NCI-H1092 treated with DMSO at 0.1 percent for 48 hours (cell line): Measurements from ENCODE around the gene RFX1.
A peak's percentile ranks its signal among the peaks of the same experiment; 100 is the strongest.
"Not testable (repeated sequence)": the region's sequence is repeated elsewhere in the genome, so short reads cannot be mapped to it uniquely, and the experiment has no call there.

Source experiments
- DNase-seq: peaks from one replicate; lab custom pipeline; 2025; lab: John Stamatoyannopoulos, UW

Gene RFX1

GRCh38 chr19:14006085-14006765 is at the start of gene RFX1:
RFX1 (minus strand) TSS chr19:14006320; CDS start chr19:13993843, 12,477 bp downstream.
- DNase-seq: peak; percentile 100

- no peak for DNase-seq
These were observed 49.3 kb upstream of the RFX1 start for GRCh38 chr19:14055396-14055795.

- DNase-seq: no peak
These were observed 48.6 kb upstream of the RFX1 start for GRCh38 chr19:14054721-14055120.

- DNase-seq: no peak
These were observed 48.0 kb upstream of the RFX1 start for GRCh38 chr19:14054099-14054498.

GRCh38 chr19:14053500-14053899 is 47.4 kb upstream of the RFX1 start:
- DNase-seq: no peak

GRCh38 chr19:14053032-14053431 is 46.9 kb upstream of the RFX1 start:
- DNase-seq: no peak

- DNase-seq: no peak
These were observed 46.4 kb upstream of the RFX1 start for GRCh38 chr19:14052470-14052869.

GRCh38 chr19:14051980-14052379 is 45.9 kb upstream of the RFX1 start:
- no peak for DNase-seq

GRCh38 chr19:14050961-14051360 is 44.8 kb upstream of the RFX1 start:
- DNase-seq: not testable (repeated sequence)

- no peak for DNase-seq
These were observed 44.4 kb upstream of the RFX1 start for GRCh38 chr19:14050512-14050911.

GRCh38 chr19:14048443-14049153 is 42.5 kb upstream of the RFX1 start:
- peak; percentile 45 for DNase-seq

GRCh38 chr19:14047866-14048265 is 41.7 kb upstream of the RFX1 start:
- DNase-seq: not testable (repeated sequence)

GRCh38 chr19:14042659-14043608 is 36.8 kb upstream of the RFX1 start:
- peak; percentile 29 for DNase-seq

- no peak for DNase-seq
These were observed 33.1 kb upstream of the RFX1 start for GRCh38 chr19:14039181-14039580.

GRCh38 chr19:14035706-14036105 is 29.6 kb upstream of the RFX1 start:
- DNase-seq: no peak

- DNase-seq: not testable (repeated sequence)
These were observed 29.0 kb upstream of the RFX1 start for GRCh38 chr19:14035159-14035558.

- DNase-seq: no peak
These were observed 27.8 kb upstream of the RFX1 start for GRCh38 chr19:14033946-14034345.

- DNase-seq: peak; percentile 54
These were observed 25.8 kb upstream of the RFX1 start, which contains the start of gene IL27RA for GRCh38 chr19:14031719-14032480. IL27RA (plus strand) TSS chr19:14031762; CDS start chr19:14031873, 111 bp downstream.

- DNase-seq: no peak
These were observed 25.0 kb upstream of the RFX1 start for GRCh38 chr19:14030997-14031718.

GRCh38 chr19:14028901-14029300 is 22.8 kb upstream of the RFX1 start:
- DNase-seq: no peak
